WTC11 (cell line): ENCODE results near the gene SETD3. TPM values are rescaled to one million over a fixed set of nuclear protein-coding genes. Genes with fewer than 3 reads are reported as not detected.

Source experiments
- ATAC-seq: fragments of 200-7000 bp; cut with Tn5 transposase; 2 replicates; pipeline ENCODE4 v1.10.0; 2021; ENCODE audit warnings: mild to moderate bottlenecking, moderate library complexity
- CTCF ChIA-PET: fragments of 300-600 bp; sonication (Branson Sonifier 250); formaldehyde crosslinking; loops from one replicate; lab custom pipeline; 2021; ENCODE audit warnings: antibody characterized with exemption; lab: Charles Lee
- POLR2A ChIA-PET: fragments of 350-600 bp; sonication (Branson Sonifier 250); formaldehyde crosslinking; loops from one replicate; lab custom pipeline; 2021; ENCODE audit warnings: antibody characterized with exemption; lab: Charles Lee
- DNase-seq: peaks from one replicate; pipeline ENCODE4 v3.0.0; 2021; ENCODE audit warnings: low spot score
- H3K27ac Mint-ChIP-seq: 2 replicates; pipeline ENCODE4 v1.8.0; 2021; ENCODE audit warnings: mixed read lengths
- H3K27me3 Mint-ChIP-seq: 2 replicates; pipeline ENCODE4 v1.8.0; 2021; ENCODE audit warnings: low read depth, mild to moderate bottlenecking, moderate library complexity, mixed read lengths
- H3K36me3 Mint-ChIP-seq: 2 replicates; pipeline ENCODE4 v1.8.0; 2021; ENCODE audit warnings: mixed read lengths
- H3K4me1 Mint-ChIP-seq: 2 replicates; pipeline ENCODE4 v1.8.0; 2022; ENCODE audit warnings: mixed read lengths
- H3K4me3 Mint-ChIP-seq: 2 replicates; pipeline ENCODE4 v1.8.0; 2021; ENCODE audit warnings: mild to moderate bottlenecking, moderate library complexity, mixed read lengths
- H3K9me3 Mint-ChIP-seq: 2 replicates; pipeline ENCODE4 v1.8.0; 2021; ENCODE audit warnings: mixed read lengths
- ATF1 ChIP-seq: sonication (generic); formaldehyde crosslinking; IDR thresholded peaks from 2 replicates; pipeline ENCODE4 v1.8.1; 2023; ENCODE audit warnings: mild to moderate bottlenecking, moderate library complexity, missing genetic modification reagents
- ESRRA ChIP-seq: sonication (generic); formaldehyde crosslinking; IDR thresholded peaks from 2 replicates; pipeline ENCODE4 v1.8.1; 2022; ENCODE audit warnings: mild to moderate bottlenecking, missing genetic modification reagents, borderline replicate concordance
- FOXJ3 ChIP-seq: sonication (generic); formaldehyde crosslinking; IDR thresholded peaks from 2 replicates; pipeline ENCODE4 v1.9.0; 2021; ENCODE audit warnings: missing genetic modification reagents, mild to moderate bottlenecking, borderline replicate concordance
- FOXK1 ChIP-seq: sonication (generic); formaldehyde crosslinking; IDR thresholded peaks from 2 replicates; pipeline ENCODE4 v1.8.0; 2022; ENCODE audit warnings: mild to moderate bottlenecking, moderate library complexity, missing genetic modification reagents
- FOXP1 ChIP-seq: sonication (generic); formaldehyde crosslinking; IDR thresholded peaks from 2 replicates; pipeline ENCODE4 v1.8.0; 2022; ENCODE audit warnings: missing genetic modification reagents, mild to moderate bottlenecking, moderate library complexity, borderline replicate concordance
- GTF2I ChIP-seq: fragments of 250-450 bp; sonication (Bioruptor Pico); conservative IDR thresholded peaks from 2 replicates; pipeline ENCODE4 v1.4.0; 2021; ENCODE audit warnings: mild to moderate bottlenecking
- MXD4 ChIP-seq: fragments of 250-450 bp; sonication (Bioruptor Pico); IDR thresholded peaks from 2 replicates; pipeline ENCODE4 v1.8.0; 2021; ENCODE audit warnings: mild to moderate bottlenecking, moderate library complexity, borderline replicate concordance
- NFATC4 ChIP-seq: fragments of 250-450 bp; sonication (Bioruptor Pico); IDR thresholded peaks from 2 replicates; pipeline ENCODE4 v1.9.0; 2021; ENCODE audit warnings: mild to moderate bottlenecking
- NFE2L1 ChIP-seq: sonication (generic); formaldehyde crosslinking; IDR thresholded peaks from 2 replicates; pipeline ENCODE4 v1.8.1; 2023; ENCODE audit warnings: missing genetic modification reagents
- SMAD3 ChIP-seq: sonication (generic); formaldehyde crosslinking; IDR thresholded peaks from 2 replicates; pipeline ENCODE4 v1.8.0; 2022; ENCODE audit warnings: missing genetic modification reagents, mild to moderate bottlenecking, borderline replicate concordance
- ZNF219 ChIP-seq: sonication (generic); formaldehyde crosslinking; IDR thresholded peaks from 2 replicates; pipeline ENCODE4 v1.8.0; 2023; ENCODE audit warnings: missing genetic modification reagents, mild to moderate bottlenecking, borderline replicate concordance
- ZNF423 ChIP-seq: fragments of 250-450 bp; sonication (Bioruptor Pico); IDR thresholded peaks from 2 replicates; pipeline ENCODE4 v2.1.2; 2022; ENCODE audit warnings: mild to moderate bottlenecking, moderate library complexity
- ZNF671 ChIP-seq: fragments of 250-450 bp; sonication (Bioruptor Pico); IDR thresholded peaks from 2 replicates; pipeline ENCODE4 v1.8.0; 2021; ENCODE audit warnings: mild to moderate bottlenecking
- total RNA-seq: library from RNA; stranded (reverse); gene quantifications from 3 replicates; pipeline ENCODE4 v1.2.3, GENCODE V29; 2021
- TF ChIP-seq, protein P1 (sequence below): sonication (generic); formaldehyde crosslinking; IDR thresholded peaks from 2 replicates; pipeline ENCODE4 v1.8.0; 2023; ENCODE audit warnings: mild to moderate bottlenecking, missing genetic modification reagents
- TF ChIP-seq, protein P2 (sequence below): sonication (generic); formaldehyde crosslinking; IDR thresholded peaks from 2 replicates; pipeline ENCODE4 v1.8.0; 2022; ENCODE audit warnings: mild to moderate bottlenecking, missing genetic modification reagents
- TF ChIP-seq, protein P3 (sequence below): sonication (generic); formaldehyde crosslinking; conservative IDR thresholded peaks from 2 replicates; pipeline ENCODE4 v1.8.1; 2022; ENCODE audit warnings: mild to moderate bottlenecking, missing genetic modification reagents
- TF ChIP-seq, protein P4 (sequence below): sonication (generic); formaldehyde crosslinking; conservative IDR thresholded peaks from 2 replicates; pipeline ENCODE4 v1.8.1; 2023; ENCODE audit warnings: mild to moderate bottlenecking, low read depth, missing genetic modification reagents, moderate library complexity
- TF ChIP-seq, protein P5 (sequence below): sonication (generic); formaldehyde crosslinking; IDR thresholded peaks from 2 replicates; pipeline ENCODE4 v1.8.1; 2022; ENCODE audit warnings: low read depth, mild to moderate bottlenecking, moderate library complexity, missing genetic modification reagents, borderline replicate concordance

The SETD3 gene
- total RNA-seq, 1 experiment from 2014 or later = 53.1 TPM

DNA sequence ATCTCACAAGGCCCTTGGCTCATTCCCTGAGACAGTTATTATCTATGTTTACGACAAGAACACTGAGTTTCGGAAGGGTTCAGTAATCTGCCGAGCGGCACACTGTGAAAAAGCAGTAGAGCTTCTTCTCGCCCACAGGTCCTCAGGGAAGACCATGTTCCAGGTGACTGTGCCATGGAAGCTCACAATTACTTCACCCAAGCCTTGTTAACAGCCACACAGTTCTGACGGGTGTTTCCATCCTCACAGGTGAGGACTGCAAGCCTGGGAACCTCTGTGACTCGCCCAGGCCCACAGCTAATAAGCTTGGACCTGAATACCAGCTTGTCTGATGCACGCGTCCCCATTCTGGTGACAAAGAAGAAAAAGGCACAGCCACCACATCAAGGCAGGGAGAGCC, 15.4 kb downstream of the SETD3 start:
- CTCF ChIA-PET = no interaction called here
- H3K4me1 Mint-ChIP-seq = peaks cover 44% of the 10 kb centered on the region
- no peak overlapping the region for H3K27ac Mint-ChIP-seq

DNA sequence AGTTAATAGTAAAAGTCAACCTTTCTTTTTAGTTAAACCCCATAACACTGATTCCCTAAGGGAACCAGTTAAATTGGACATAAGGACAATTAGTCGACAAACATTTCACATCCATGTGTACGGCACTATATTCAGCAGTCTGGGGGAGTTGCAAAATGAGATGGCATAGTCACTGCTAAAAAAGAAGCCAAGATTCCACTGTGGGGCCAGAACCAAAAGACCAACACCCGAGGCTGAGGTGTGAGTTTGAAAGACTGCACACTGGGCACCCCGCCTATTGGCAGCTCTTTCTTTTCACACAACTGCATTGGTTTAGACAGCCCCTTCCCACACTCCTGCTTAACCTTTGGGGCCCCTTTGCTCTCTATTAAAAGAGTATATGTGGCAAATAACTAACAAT, 16.7 kb downstream of the SETD3 start:
- Mint-ChIP-seq H3K9me3 (no peaks in the 10 kb centered on the region), H3K4me3 (no peak overlapping the region), H3K4me1 (peaks cover 36% of the 10 kb centered on the region), H3K27ac (no peak overlapping the region), H3K36me3 (peaks cover 3% of the 10 kb centered on the region), H3K27me3 (no peaks in the 10 kb centered on the region)
- CTCF ChIA-PET = interaction anchor here (0.5 to 1.4 kb wide), 3 partner anchors 24 to 164 kb away, joined by 3 to 4 read pairs (median 3); no protein-coding TSS in a partner anchor
- DNase-seq = no peak
- POLR2A ChIA-PET = no interaction called here
- no peak for TF ChIP-seq NFATC4 (CRISPR knock-in tag)
- no peak for TF ChIP-seq ESRRA
- TF ChIP-seq, all 79 proteins: peak for 0
- ATAC-seq = no peak

More for the DNA sequence above, 15.4 kb downstream of the SETD3 start:
- POLR2A ChIA-PET = interaction anchor here (0.6 kb wide), 1 partner anchor 15 kb away, joined by 3 read pairs; the partner anchor contains the start of gene SETD3
- H3K36me3 Mint-ChIP-seq = peaks cover 2% of the 10 kb centered on the region
- ATAC-seq (no peak), DNase-seq (no peak)
- H3K4me3 Mint-ChIP-seq = no peak overlapping the region
- no peaks in the 10 kb centered on the region for H3K27me3 Mint-ChIP-seq
- TF ChIP-seq ATF1 (CRISPR knock-in tag) = no peak
- no peak for TF ChIP-seq ZNF671 (CRISPR knock-in tag)
- H3K9me3 Mint-ChIP-seq = no peaks in the 10 kb centered on the region

DNA sequence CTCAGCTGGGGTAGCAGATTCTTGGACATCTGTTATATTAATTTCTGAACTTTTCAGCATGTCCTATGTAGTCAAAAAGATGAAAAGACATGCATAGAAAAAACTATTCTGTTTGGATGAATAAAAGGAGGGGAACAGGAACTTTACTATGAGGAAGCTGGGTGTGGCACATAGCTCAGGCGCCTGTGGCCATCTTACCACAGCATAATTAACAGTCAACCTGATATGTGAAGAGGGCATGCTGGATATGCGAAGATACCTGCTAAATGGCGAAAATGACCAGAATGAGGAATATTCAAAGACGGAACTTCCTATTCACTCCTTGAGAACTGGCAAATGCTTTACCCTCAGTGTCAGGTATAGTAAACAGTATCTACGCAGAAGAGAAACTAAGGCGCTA, 18.4 kb downstream of the SETD3 start:
- TF ChIP-seq ZNF423 (no peak), SMAD3 (CRISPR knock-in tag) (no peak), ZNF219 (CRISPR knock-in tag) (no peak), FOXJ3 (no peak), FOXP1 (CRISPR knock-in tag) (no peak), GTF2I (no peak), NFE2L1 (no peak), FOXK1 (CRISPR knock-in tag) (no peak), MXD4 (CRISPR knock-in tag) (no peak)
- TF ChIP-seq, protein P1, sequence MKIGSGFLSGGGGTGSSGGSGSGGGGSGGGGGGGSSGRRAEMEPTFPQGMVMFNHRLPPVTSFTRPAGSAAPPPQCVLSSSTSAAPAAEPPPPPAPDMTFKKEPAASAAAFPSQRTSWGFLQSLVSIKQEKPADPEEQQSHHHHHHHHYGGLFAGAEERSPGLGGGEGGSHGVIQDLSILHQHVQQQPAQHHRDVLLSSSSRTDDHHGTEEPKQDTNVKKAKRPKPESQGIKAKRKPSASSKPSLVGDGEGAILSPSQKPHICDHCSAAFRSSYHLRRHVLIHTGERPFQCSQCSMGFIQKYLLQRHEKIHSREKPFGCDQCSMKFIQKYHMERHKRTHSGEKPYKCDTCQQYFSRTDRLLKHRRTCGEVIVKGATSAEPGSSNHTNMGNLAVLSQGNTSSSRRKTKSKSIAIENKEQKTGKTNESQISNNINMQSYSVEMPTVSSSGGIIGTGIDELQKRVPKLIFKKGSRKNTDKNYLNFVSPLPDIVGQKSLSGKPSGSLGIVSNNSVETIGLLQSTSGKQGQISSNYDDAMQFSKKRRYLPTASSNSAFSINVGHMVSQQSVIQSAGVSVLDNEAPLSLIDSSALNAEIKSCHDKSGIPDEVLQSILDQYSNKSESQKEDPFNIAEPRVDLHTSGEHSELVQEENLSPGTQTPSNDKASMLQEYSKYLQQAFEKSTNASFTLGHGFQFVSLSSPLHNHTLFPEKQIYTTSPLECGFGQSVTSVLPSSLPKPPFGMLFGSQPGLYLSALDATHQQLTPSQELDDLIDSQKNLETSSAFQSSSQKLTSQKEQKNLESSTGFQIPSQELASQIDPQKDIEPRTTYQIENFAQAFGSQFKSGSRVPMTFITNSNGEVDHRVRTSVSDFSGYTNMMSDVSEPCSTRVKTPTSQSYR (CRISPR knock-in tag) = no peak
- TF ChIP-seq, protein P2, sequence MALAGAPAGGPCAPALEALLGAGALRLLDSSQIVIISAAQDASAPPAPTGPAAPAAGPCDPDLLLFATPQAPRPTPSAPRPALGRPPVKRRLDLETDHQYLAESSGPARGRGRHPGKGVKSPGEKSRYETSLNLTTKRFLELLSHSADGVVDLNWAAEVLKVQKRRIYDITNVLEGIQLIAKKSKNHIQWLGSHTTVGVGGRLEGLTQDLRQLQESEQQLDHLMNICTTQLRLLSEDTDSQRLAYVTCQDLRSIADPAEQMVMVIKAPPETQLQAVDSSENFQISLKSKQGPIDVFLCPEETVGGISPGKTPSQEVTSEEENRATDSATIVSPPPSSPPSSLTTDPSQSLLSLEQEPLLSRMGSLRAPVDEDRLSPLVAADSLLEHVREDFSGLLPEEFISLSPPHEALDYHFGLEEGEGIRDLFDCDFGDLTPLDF (CRISPR knock-in tag) = no peak
- TF ChIP-seq, protein P3, sequence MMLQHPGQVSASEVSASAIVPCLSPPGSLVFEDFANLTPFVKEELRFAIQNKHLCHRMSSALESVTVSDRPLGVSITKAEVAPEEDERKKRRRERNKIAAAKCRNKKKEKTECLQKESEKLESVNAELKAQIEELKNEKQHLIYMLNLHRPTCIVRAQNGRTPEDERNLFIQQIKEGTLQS (CRISPR knock-in tag) = no peak
- TF ChIP-seq, protein P4, sequence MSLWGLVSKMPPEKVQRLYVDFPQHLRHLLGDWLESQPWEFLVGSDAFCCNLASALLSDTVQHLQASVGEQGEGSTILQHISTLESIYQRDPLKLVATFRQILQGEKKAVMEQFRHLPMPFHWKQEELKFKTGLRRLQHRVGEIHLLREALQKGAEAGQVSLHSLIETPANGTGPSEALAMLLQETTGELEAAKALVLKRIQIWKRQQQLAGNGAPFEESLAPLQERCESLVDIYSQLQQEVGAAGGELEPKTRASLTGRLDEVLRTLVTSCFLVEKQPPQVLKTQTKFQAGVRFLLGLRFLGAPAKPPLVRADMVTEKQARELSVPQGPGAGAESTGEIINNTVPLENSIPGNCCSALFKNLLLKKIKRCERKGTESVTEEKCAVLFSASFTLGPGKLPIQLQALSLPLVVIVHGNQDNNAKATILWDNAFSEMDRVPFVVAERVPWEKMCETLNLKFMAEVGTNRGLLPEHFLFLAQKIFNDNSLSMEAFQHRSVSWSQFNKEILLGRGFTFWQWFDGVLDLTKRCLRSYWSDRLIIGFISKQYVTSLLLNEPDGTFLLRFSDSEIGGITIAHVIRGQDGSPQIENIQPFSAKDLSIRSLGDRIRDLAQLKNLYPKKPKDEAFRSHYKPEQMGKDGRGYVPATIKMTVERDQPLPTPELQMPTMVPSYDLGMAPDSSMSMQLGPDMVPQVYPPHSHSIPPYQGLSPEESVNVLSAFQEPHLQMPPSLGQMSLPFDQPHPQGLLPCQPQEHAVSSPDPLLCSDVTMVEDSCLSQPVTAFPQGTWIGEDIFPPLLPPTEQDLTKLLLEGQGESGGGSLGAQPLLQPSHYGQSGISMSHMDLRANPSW (CRISPR knock-in tag) = no peak
- TF ChIP-seq, protein P5, sequence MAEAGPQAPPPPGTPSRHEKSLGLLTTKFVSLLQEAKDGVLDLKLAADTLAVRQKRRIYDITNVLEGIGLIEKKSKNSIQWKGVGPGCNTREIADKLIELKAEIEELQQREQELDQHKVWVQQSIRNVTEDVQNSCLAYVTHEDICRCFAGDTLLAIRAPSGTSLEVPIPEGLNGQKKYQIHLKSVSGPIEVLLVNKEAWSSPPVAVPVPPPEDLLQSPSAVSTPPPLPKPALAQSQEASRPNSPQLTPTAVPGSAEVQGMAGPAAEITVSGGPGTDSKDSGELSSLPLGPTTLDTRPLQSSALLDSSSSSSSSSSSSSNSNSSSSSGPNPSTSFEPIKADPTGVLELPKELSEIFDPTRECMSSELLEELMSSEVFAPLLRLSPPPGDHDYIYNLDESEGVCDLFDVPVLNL (CRISPR knock-in tag) = no peak
- TF ChIP-seq, all 79 proteins: peak for 0
- Mint-ChIP-seq H3K27ac (no peak overlapping the region), H3K4me1 (peaks cover 27% of the 10 kb centered on the region), H3K36me3 (peaks cover 11% of the 10 kb centered on the region), H3K9me3 (no peaks in the 10 kb centered on the region), H3K4me3 (no peak overlapping the region), H3K27me3 (no peaks in the 10 kb centered on the region)
- CTCF ChIA-PET = interaction anchor here (0.9 to 2.1 kb wide), 5 partner anchors 11 to 142 kb away, joined by 4 to 6 read pairs (median 4); no protein-coding TSS in a partner anchor
- ATAC-seq = no peak
- POLR2A ChIA-PET = no interaction called here
- DNase-seq = no peak
